Measurements from ENCODE around the gene GDA.

GDA gene

GRCh38 chr9:72150661-72151060 is 1.4 kb downstream of the GDA start:
- no peak for DNase-seq (ENCODE audit: low read depth in 2 of 2)

DNA sequence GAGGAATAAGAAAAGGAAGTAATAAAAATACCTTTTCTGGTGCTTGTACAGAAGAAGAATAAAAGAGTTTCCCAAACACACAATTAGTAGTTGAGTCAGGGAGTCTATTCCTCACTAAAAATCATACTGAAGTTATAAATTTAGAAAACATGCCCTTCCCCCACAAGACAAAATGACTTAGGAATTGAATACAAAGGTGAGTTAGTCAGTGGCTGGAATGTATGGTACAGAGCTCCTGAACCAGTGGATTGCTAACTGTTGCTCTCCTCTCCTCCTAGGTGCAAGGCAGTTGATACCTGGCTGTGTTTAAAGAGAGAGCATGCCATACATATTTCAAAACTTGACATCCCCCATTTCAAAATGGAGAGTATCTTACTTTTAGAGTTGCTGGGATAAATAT is 1.9 kb downstream of the GDA start:
- no peak for DNase-seq (ENCODE audit: low read depth in 2 of 2)

- DNase-seq (ENCODE audit: low read depth in 2 of 2) = no peak
Measured at GRCh38 chr9:72154468-72155285, 5.4 kb downstream of the GDA start.

GRCh38 chr9:72155301-72155700 is 6.1 kb downstream of the GDA start:
- no peak for DNase-seq (ENCODE audit: low read depth in 2 of 2)

GRCh38 chr9:72156586-72156985 is 7.3 kb downstream of the GDA start:
- DNase-seq (ENCODE audit: low read depth in 2 of 2) = no peak

DNA sequence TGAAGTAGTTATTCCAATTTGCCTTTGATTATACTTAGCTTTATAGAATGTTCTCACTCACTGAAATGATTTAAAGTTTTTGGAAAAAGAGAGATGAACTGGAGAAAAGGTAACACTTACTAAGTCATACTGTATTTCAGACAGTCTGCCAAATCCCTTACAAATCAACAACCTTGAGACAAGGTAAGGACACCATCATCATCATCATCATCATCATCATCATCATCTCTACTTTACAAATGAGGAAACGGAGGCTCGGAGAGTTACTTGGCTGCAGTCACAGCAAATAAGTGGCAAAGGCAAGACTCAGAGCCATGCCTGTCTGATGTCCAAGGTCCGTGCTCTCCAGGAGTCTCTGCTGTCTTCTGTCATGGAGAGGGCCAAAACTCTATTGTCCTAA is 9.4 kb downstream of the GDA start:
- DNase-seq (ENCODE audit: low read depth in 2 of 2) = no peak

GRCh38 chr9:72160446-72161123 is 11.3 kb downstream of the GDA start:
- DNase-seq (ENCODE audit: low read depth in 2 of 2) = no peak

DNA sequence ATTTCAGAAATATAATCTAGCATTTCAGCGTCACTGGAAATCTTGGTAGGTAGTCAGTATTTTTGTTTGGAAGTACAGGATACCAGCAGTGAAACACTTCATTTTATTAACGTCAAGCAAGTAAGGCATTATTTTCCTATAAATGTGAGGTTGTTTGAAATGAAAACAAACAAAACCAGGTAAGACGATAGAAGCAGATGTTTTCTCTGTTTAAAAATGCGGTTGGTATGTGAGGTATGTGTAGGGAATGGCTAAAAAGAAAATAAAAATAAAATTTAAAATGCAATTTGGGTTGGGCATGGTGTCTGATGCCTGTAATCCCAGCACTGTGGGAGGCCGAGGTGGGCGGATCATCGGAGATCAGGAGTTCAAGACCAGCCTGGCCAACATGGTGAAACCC is 16.1 kb downstream of the GDA start:
- no peak for DNase-seq (ENCODE audit: low read depth in 2 of 2)

GRCh38 chr9:72165821-72166547 is 16.7 kb downstream of the GDA start:
- no peak for DNase-seq (ENCODE audit: low read depth in 2 of 2)

- no peak for DNase-seq (ENCODE audit: low read depth in 2 of 2)
Measured at GRCh38 chr9:72168075-72168474, 18.8 kb downstream of the GDA start.

GRCh38 chr9:72169178-72169577 is 19.9 kb downstream of the GDA start:
- no peak for DNase-seq (ENCODE audit: low read depth in 2 of 2)

DNA sequence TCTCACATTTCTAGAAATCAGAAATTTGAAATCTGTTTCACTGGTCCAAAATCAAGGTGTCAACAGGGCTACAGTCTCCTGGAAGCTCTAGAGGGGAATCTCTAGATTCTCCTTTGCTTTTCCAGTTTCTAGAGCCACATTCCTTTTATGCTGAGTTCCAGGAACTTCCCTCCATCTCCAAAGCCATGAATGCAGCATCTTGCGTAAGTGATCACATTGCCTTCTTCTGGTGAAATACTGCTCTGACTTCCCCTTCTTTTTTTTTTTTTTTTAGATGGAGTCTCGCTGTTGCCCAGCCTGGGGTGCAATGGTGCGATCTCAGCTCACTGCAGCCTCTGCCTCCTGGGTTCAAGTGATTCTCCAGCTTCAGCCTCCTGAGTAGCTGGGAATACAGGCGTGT is 23.8 kb downstream of the GDA start:
- DNase-seq (ENCODE audit: low read depth in 2 of 2) = no peak

GRCh38 chr9:72185561-72185960 is 36.3 kb downstream of the GDA start:
- DNase-seq (ENCODE audit: low read depth in 2 of 2) = no peak

- DNase-seq (ENCODE audit: low read depth in 2 of 2) = no peak
Measured at GRCh38 chr9:72187121-72187695, 38.0 kb downstream of the GDA start.

DNA sequence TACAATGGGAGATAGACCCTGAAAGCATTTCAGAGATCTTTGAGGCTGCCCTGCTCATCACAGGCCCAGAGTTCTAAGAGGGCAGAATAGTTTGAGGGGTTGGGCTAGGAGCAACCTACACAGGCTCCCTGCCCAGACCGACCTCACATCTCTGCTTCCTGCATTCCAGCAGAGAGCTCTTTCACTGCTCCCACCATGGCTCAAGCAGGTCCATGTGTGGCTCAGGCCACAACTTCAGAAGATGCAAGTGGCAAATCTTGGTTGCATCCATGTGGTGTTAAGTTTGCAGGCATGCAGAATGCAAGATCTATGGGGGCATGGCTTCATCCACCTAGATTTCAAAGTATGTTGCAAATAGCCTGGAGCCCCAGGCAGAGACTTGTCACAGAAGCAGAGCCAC is 39.0 kb downstream of the GDA start:
- DNase-seq (ENCODE audit: low read depth in 2 of 2) = no peak

DNA sequence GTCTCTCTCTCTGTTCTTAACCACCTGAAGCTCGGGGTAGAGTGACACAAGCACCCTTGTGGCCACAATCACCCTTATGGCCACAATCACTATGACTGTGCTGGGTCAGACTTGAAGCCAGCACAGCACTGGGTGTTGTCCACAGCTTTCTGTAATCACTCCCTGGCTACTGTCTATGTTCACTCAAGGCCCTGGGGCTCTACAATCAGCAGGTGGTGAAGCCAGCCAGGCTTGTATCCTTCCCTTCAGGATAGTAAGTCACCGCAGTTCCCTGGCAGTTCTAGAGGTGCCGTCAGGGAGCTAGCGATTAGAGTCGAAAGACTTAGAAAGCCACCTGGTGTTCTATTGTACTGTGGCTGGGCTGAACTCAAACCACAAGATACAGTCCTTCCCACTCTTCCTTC is 44.2 kb downstream of the GDA start:
- DNase-seq (ENCODE audit: low read depth in 2 of 2) = no peak

DNA sequence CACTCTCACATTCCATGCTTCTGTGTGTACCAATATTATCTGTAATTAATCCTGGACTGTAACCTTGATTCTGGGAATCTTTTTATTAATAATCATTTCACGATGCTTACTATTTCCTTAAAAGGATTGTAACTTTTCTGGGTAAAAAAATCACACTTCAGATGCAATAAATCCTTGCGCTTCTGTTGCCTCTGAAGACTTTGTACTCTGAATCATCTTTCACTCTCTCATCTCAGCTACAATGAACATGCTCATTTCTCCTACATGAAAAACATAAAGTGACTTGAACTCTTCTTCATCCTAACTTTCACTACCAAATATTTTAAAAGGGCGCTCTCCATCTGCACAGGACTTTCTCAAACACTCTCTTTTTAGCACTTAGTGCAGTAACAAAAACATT is 50.0 kb downstream of the GDA start:
- DNase-seq (ENCODE audit: low read depth in 2 of 2) = no peak

GRCh38 chr9:72200452-72200851 is 51.2 kb downstream of the GDA start:
- no peak for DNase-seq (ENCODE audit: low read depth in 2 of 2)

DNA sequence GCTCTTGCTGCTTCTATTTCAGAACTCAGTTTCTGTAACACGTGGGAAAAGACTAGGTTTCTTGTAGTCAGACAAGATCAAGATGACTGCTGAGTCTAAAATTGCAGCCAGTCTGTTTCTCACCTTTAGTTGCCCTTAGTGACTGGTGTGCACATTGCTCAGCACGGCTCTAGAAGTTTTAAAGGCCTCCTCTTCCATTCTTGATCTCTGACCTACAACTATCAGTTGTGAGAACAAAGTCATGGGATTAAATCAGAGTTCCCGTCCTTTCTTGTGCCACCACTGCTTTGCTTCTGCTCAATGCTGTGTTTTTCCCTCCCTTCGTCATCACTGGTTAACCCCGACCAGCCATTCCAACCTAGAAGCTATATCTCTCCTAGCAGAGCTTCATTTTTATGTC is 52.8 kb downstream of the GDA start:
- no peak for DNase-seq (ENCODE audit: low read depth in 2 of 2)

DNA sequence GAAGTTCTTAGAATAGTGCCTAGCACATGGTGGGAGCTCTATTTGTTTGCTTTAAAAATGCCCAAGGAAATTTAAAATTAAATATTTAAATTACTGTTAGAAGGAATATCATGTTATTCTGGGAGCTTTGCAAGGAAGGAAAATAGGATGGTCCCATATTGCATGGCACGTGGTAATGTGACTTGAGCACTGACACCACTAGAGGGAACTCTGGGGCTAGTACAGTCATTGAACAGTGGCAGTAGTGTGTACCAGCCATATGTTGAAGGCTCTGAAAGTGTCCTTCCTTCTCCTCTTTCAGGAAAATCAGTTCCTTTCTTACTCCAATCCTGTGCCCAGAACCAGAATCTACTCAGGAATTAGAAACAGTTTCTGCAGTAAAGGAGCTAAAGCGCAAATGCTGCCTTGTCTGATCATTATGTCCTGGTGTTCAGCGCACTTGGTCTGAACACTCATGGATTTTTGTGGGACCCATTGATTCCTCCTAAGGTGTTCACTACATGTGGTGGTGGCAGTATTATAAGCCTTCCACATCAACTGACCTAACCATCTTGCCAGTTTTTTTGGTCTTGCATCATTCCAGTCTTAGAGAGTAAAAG is 54.1 kb downstream of the GDA start:
- no peak for DNase-seq (ENCODE audit: low read depth in 2 of 2)

GRCh38 chr9:72204062-72204461 is 54.8 kb downstream of the GDA start:
- DNase-seq (ENCODE audit: low read depth in 2 of 2) = no peak

GRCh38 chr9:72205513-72205912 is 56.3 kb downstream of the GDA start:
- no peak for DNase-seq (ENCODE audit: low read depth in 2 of 2)
